Stomach (tissue), 4 donors: ENCODE data around the gene TANGO2.

Experiments
- EP300 ChIP-seq: sonication (generic); formaldehyde crosslinking; IDR thresholded peaks from one replicate; pipeline ENCODE4 v1.6.1; 2017; ENCODE audit warnings: antibody characterized with exemption
- POLR2AphosphoS5 ChIP-seq, 3 donors: sonication (generic); formaldehyde crosslinking; IDR thresholded peaks; one replicate each; pipeline ENCODE4 v1.6.1; 2016; ENCODE audit warnings: antibody characterized with exemption in 3 of 3
- TF ChIP-seq, protein P1 (sequence below), 7 experiments: fragments of 450-650 bp in 4 of 7; fragments of 200-600 bp in 3 of 7; sonication (generic) in 3 of 7; IDR thresholded peaks; one replicate each; pipeline ENCODE4 v1.5.1; 2016 to 2019; ENCODE audit warnings: antibody characterized with exemption in 7 of 7, control low read depth in 2 of 7, mild to moderate bottlenecking in 1 of 7

DNA sequence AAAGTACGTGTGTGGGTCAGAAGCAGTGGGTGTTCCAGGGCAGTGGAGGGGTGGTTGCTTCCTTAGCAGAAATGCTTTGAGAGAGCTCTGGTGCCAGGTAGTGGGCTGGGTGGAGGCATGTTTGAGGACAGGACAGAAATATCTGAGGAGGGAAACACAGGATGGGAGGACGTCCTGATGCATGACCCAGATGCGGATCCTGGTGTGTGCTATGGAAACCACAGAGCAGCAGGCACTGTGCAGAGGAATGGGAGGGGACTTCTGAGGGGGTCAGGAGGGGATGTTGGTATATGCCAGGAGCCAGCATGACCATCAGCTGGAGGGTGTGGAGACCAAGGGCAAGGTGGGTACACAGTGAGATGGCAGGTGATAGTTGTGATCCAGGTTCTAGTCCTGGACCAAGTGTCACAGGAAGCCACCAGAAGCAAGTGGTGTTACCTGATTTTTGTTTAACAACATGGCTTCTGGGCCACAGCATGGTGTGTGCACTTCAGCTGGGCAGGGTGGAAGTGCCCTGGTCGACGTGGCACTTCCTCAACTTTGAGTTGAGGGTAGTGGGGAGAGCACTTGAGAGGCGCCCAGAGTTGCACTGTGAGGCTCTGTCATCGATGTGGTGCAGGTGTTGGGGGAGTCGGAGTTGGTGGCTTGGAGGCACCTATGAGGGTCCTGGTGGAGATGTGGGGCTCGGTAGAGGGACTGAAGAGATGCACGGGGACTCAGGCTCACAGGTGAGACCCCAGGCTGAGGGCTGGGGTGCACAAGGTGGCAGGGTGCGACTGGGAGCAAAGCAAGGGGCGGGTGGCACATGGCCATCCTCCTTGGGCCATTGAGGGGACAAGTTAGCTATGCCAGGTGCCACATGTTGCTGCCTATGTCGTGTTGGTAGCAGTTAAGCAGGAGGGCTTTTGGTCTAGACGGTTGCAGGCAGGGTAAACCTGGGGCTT lies 66.7 kb downstream of the TANGO2 start:
- TF ChIP-seq, protein P1, sequence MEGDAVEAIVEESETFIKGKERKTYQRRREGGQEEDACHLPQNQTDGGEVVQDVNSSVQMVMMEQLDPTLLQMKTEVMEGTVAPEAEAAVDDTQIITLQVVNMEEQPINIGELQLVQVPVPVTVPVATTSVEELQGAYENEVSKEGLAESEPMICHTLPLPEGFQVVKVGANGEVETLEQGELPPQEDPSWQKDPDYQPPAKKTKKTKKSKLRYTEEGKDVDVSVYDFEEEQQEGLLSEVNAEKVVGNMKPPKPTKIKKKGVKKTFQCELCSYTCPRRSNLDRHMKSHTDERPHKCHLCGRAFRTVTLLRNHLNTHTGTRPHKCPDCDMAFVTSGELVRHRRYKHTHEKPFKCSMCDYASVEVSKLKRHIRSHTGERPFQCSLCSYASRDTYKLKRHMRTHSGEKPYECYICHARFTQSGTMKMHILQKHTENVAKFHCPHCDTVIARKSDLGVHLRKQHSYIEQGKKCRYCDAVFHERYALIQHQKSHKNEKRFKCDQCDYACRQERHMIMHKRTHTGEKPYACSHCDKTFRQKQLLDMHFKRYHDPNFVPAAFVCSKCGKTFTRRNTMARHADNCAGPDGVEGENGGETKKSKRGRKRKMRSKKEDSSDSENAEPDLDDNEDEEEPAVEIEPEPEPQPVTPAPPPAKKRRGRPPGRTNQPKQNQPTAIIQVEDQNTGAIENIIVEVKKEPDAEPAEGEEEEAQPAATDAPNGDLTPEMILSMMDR (IDR thresholded peaks at IDR 0.05): no peak
- no peak for TF ChIP-seq POLR2AphosphoS5 (IDR thresholded peaks at IDR 0.05)
- TF ChIP-seq EP300: no peak
